GM19438 (cell line): ENCODE measurements around the gene MDP1.
"Not testable (repeated sequence)": the region's sequence is repeated elsewhere in the genome, so short reads cannot be mapped to it uniquely, and the experiment has no call there.

Experiments
- ATAC-seq: cut with Tn5 transposase; IDR thresholded peaks from one replicate; pipeline ENCODE4 v1.9.1; 2021; ENCODE audit warnings: low read depth; ENCODE audit not compliant: unreplicated experiment

The MDP1 gene

GRCh38 chr14:24204163-24205146 is 11.4 kb downstream of the MDP1 start:
- no peak for ATAC-seq

- not testable (repeated sequence) for ATAC-seq
Observed at GRCh38 chr14:24203249-24203886, 12.5 kb downstream of the MDP1 start.

- ATAC-seq, result not testable (repeated sequence)
Observed at GRCh38 chr14:24202538-24202937, 13.3 kb downstream of the MDP1 start.

GRCh38 chr14:24198814-24199524 is 16.9 kb downstream of the MDP1 start:
- no peak for ATAC-seq

- no peak for ATAC-seq
Observed at GRCh38 chr14:24197056-24197450, 18.8 kb downstream of the MDP1 start.

- peak; percentile 30 for ATAC-seq
Observed at GRCh38 chr14:24196071-24197055, 19.5 kb downstream of the MDP1 start.

- ATAC-seq, result peak; percentile 81
Observed at GRCh38 chr14:24195186-24196070, 20.4 kb downstream of the MDP1 start, which contains the start of gene TM9SF1. Gene TM9SF1, minus strand, starts transcription at chr14:24195441. Its CDS starts 422 bp downstream, at chr14:24195019.

- no peak for ATAC-seq
Observed at GRCh38 chr14:24194873-24195185, 21.0 kb downstream of the MDP1 start.

GRCh38 chr14:24194186-24194872 is 21.5 kb downstream of the MDP1 start:
- ATAC-seq, result no peak

GRCh38 chr14:24192933-24193332 is 22.9 kb downstream of the MDP1 start:
- ATAC-seq, result no peak

- ATAC-seq, result no peak
Observed at GRCh38 chr14:24190416-24190815, 25.4 kb downstream of the MDP1 start.

- no peak for ATAC-seq
Observed at GRCh38 chr14:24189460-24189859, 26.4 kb downstream of the MDP1 start.

- ATAC-seq, result no peak
Observed at GRCh38 chr14:24189059-24189375, 26.8 kb downstream of the MDP1 start.

- ATAC-seq, result peak; percentile 92
Observed at GRCh38 chr14:24188251-24189058, 27.4 kb downstream of the MDP1 start, which contains the start of gene IPO4. Gene IPO4, minus strand, starts transcription at chr14:24188816. Its CDS starts 29 bp downstream, at chr14:24188787.

GRCh38 chr14:24187539-24187915 is 28.3 kb downstream of the MDP1 start:
- ATAC-seq, result no peak

GRCh38 chr14:24186831-24187538 is 28.9 kb downstream of the MDP1 start:
- ATAC-seq, result no peak

GRCh38 chr14:24185741-24186140 is 30.1 kb downstream of the MDP1 start:
- ATAC-seq, result no peak
